ENCODE measurements around the gene GALNT5.
"Not testable (repeated sequence)": the region's sequence is repeated elsewhere in the genome, so short reads cannot be mapped to it uniquely, and the experiment has no call there.

The GALNT5 gene
- total RNA-seq, result 0 to 0.11 (median 0) reads per million in 9 experiments

- ATAC-seq (replicated peaks) (no peak), DNase-seq (no peak)
- H3K9me3 Mint-ChIP-seq, result no peaks in the 10 kb centered on the region
- H3K27me3 Mint-ChIP-seq, result no peaks in the 10 kb centered on the region
- no peaks in the 10 kb centered on the region for H3K36me3 Mint-ChIP-seq (ENCODE audit: insufficient read depth)
- peaks cover 0 to 8% of the 10 kb centered on the region in 2 donors for H3K4me1 Mint-ChIP-seq (ENCODE audit: low read depth in 2 of 2)
- H3K4me3 Mint-ChIP-seq, result no peak within 1 kb of the TSS
- H3K27ac Mint-ChIP-seq, result no peak within 1 kb of the TSS
Observed at GRCh38 chr2:157257312-157258252, at the start of gene GALNT5. TSS of gene GALNT5 (plus strand) at chr2:157257705. CDS start at chr2:157258083, 378 bp downstream.

- Mint-ChIP-seq H3K9me3 (no peaks in the 10 kb centered on the region), H3K27ac (no peak overlapping the region), H3K4me1 (ENCODE audit: low read depth in 2 of 2) (no peaks in the 10 kb centered on the region), H3K4me3 (no peak overlapping the region), H3K27me3 (peaks cover 6 to 10% of the 10 kb centered on the region in 2 donors), H3K36me3 (ENCODE audit: insufficient read depth) (peaks cover 4% of the 10 kb centered on the region)
- DNase-seq (no peak), ATAC-seq (replicated peaks) (no peak)
Observed at GRCh38 chr2:157216286-157216965, 41.1 kb upstream of the GALNT5 start.

GRCh38 chr2:157217409-157217808 is 40.1 kb upstream of the GALNT5 start:
- no peak overlapping the region for H3K4me3 Mint-ChIP-seq
- peaks cover 6 to 10% of the 10 kb centered on the region in 2 donors for H3K27me3 Mint-ChIP-seq
- DNase-seq (no peak), ATAC-seq (replicated peaks) (no peak)
- no peak overlapping the region for H3K27ac Mint-ChIP-seq
- H3K36me3 Mint-ChIP-seq (ENCODE audit: insufficient read depth), result peaks cover 4% of the 10 kb centered on the region
- no peaks in the 10 kb centered on the region for H3K4me1 Mint-ChIP-seq (ENCODE audit: low read depth in 2 of 2)
- no peaks in the 10 kb centered on the region for H3K9me3 Mint-ChIP-seq

- H3K27me3 Mint-ChIP-seq, result peaks cover 6 to 10% of the 10 kb centered on the region in 2 donors
- H3K36me3 Mint-ChIP-seq (ENCODE audit: insufficient read depth), result no peaks in the 10 kb centered on the region
- no peak for DNase-seq
- no peaks in the 10 kb centered on the region for H3K4me1 Mint-ChIP-seq (ENCODE audit: low read depth in 2 of 2)
- H3K4me3 Mint-ChIP-seq, result no peak overlapping the region
- peaks cover 0 to 2% of the 10 kb centered on the region in 2 donors for H3K9me3 Mint-ChIP-seq
- H3K27ac Mint-ChIP-seq, result no peak overlapping the region
- no peak for ATAC-seq (replicated peaks)
Observed at GRCh38 chr2:157218911-157219310, 38.6 kb upstream of the GALNT5 start.

- H3K4me1 Mint-ChIP-seq (ENCODE audit: low read depth in 2 of 2), result no peaks in the 10 kb centered on the region
- H3K4me3 Mint-ChIP-seq, result no peak overlapping the region
- H3K27me3 Mint-ChIP-seq, result peaks cover 6 to 10% of the 10 kb centered on the region in 2 donors
- DNase-seq, result no peak
- ATAC-seq (replicated peaks), result no peak
- no peak overlapping the region for H3K27ac Mint-ChIP-seq
- no peaks in the 10 kb centered on the region for H3K36me3 Mint-ChIP-seq (ENCODE audit: insufficient read depth)
- peaks cover 0 to 4% of the 10 kb centered on the region in 2 donors for H3K9me3 Mint-ChIP-seq
Observed at GRCh38 chr2:157220502-157220901, 37.0 kb upstream of the GALNT5 start.

GRCh38 chr2:157221394-157221988 is 36.0 kb upstream of the GALNT5 start:
- Mint-ChIP-seq H3K4me1 (ENCODE audit: low read depth in 2 of 2) (no peaks in the 10 kb centered on the region), H3K9me3 (peaks cover 0 to 4% of the 10 kb centered on the region in 2 donors), H3K36me3 (ENCODE audit: insufficient read depth) (no peaks in the 10 kb centered on the region), H3K27me3 (peaks cover under 1 to 10% of the 10 kb centered on the region in 2 donors), H3K4me3 (no peak overlapping the region), H3K27ac (no peak overlapping the region)
- ATAC-seq (replicated peaks) (no peak), DNase-seq (no peak)

- H3K9me3 Mint-ChIP-seq, result peaks cover 0 to 4% of the 10 kb centered on the region in 2 donors
Observed at GRCh38 chr2:157223624-157224205, 33.8 kb upstream of the GALNT5 start.

GRCh38 chr2:157224448-157224847 is 33.1 kb upstream of the GALNT5 start:
- H3K4me1 Mint-ChIP-seq (ENCODE audit: low read depth in 2 of 2); ATAC-seq (replicated peaks); H3K9me3 Mint-ChIP-seq; H3K27ac Mint-ChIP-seq; H3K27me3 Mint-ChIP-seq; H3K36me3 Mint-ChIP-seq (ENCODE audit: insufficient read depth); DNase-seq; H3K4me3 Mint-ChIP-seq: not testable (repeated sequence)

More at GRCh38 chr2:157223624-157224205, 33.8 kb upstream of the GALNT5 start:
- H3K27me3 Mint-ChIP-seq, result peaks cover 0 to 10% of the 10 kb centered on the region in 2 donors
- no peaks in the 10 kb centered on the region for H3K4me1 Mint-ChIP-seq (ENCODE audit: low read depth in 2 of 2)
- H3K36me3 Mint-ChIP-seq (ENCODE audit: insufficient read depth), result no peaks in the 10 kb centered on the region
- H3K4me3 Mint-ChIP-seq, result no peak overlapping the region
- ATAC-seq (replicated peaks), result no peak
- no peak overlapping the region for H3K27ac Mint-ChIP-seq
- no peak for DNase-seq

- Mint-ChIP-seq H3K4me1 (ENCODE audit: low read depth in 2 of 2) (no peaks in the 10 kb centered on the region), H3K27me3 (peaks cover 0 to 7% of the 10 kb centered on the region in 2 donors), H3K4me3 (no peak overlapping the region), H3K36me3 (ENCODE audit: insufficient read depth) (no peaks in the 10 kb centered on the region), H3K27ac (no peak overlapping the region), H3K9me3 (peaks cover 0 to 4% of the 10 kb centered on the region in 2 donors)
- DNase-seq (no peak), ATAC-seq (replicated peaks) (no peak)
Observed at GRCh38 chr2:157227592-157227991, 29.9 kb upstream of the GALNT5 start.

- H3K9me3 Mint-ChIP-seq, result peaks cover 0 to 1% of the 10 kb centered on the region in 2 donors
- H3K36me3 Mint-ChIP-seq (ENCODE audit: insufficient read depth), result no peaks in the 10 kb centered on the region
- H3K27me3 Mint-ChIP-seq, result peaks cover 7 to 9% of the 10 kb centered on the region in 2 donors
- no peak overlapping the region for H3K4me3 Mint-ChIP-seq
- no peak overlapping the region for H3K27ac Mint-ChIP-seq
- no peak for ATAC-seq (replicated peaks)
- no peak for DNase-seq
- no peaks in the 10 kb centered on the region for H3K4me1 Mint-ChIP-seq (ENCODE audit: low read depth in 2 of 2)
Observed at GRCh38 chr2:157228946-157229345, 28.6 kb upstream of the GALNT5 start.

- DNase-seq (no peak), ATAC-seq (replicated peaks) (no peak)
- Mint-ChIP-seq H3K9me3 (no peaks in the 10 kb centered on the region), H3K4me1 (ENCODE audit: low read depth in 2 of 2) (no peaks in the 10 kb centered on the region), H3K27me3 (peaks cover 7 to 9% of the 10 kb centered on the region in 2 donors), H3K36me3 (ENCODE audit: insufficient read depth) (no peaks in the 10 kb centered on the region), H3K4me3 (no peak overlapping the region), H3K27ac (no peak overlapping the region)
Observed at GRCh38 chr2:157229572-157229971, 27.9 kb upstream of the GALNT5 start.

- DNase-seq (no peak), ATAC-seq (replicated peaks) (no peak)
- H3K9me3 Mint-ChIP-seq, result no peaks in the 10 kb centered on the region
- no peaks in the 10 kb centered on the region for H3K4me1 Mint-ChIP-seq (ENCODE audit: low read depth in 2 of 2)
- H3K27me3 Mint-ChIP-seq, result peaks cover 7 to 11% of the 10 kb centered on the region in 2 donors
- no peak overlapping the region for H3K27ac Mint-ChIP-seq
- no peaks in the 10 kb centered on the region for H3K36me3 Mint-ChIP-seq (ENCODE audit: insufficient read depth)
- no peak overlapping the region for H3K4me3 Mint-ChIP-seq
Observed at GRCh38 chr2:157231476-157231875, 26.0 kb upstream of the GALNT5 start.

- Mint-ChIP-seq H3K4me3 (no peak overlapping the region), H3K4me1 (ENCODE audit: low read depth in 2 of 2) (no peaks in the 10 kb centered on the region), H3K36me3 (ENCODE audit: insufficient read depth) (no peaks in the 10 kb centered on the region), H3K27me3 (peaks cover 17 to 20% of the 10 kb centered on the region in 2 donors), H3K27ac (no peak overlapping the region), H3K9me3 (no peaks in the 10 kb centered on the region)
- ATAC-seq (replicated peaks) (no peak), DNase-seq (no peak)
Observed at GRCh38 chr2:157233506-157233905, 24.0 kb upstream of the GALNT5 start.
